ENCODE measurements around the gene GANC. TPM values are rescaled to one million over a fixed set of nuclear protein-coding genes. Genes with fewer than 3 reads are reported as not detected.

Gene GANC
- polyA plus RNA-seq, 3 donors = 14.5 to 24.4 (median 21.1) TPM

- 0% methylated on average over 2 of the region's 3 CpGs for WGBS (ENCODE audit: insufficient coverage)
- H3K36me3 Mint-ChIP-seq = peaks cover 43 to 54% of the 10 kb centered on the region in 2 donors
- Histone ChIP-seq H3K9ac (ENCODE audit: insufficient read depth, low read length, poor library complexity, severe bottlenecking) (no peak overlapping the region), H3K9me3 (replicated peaks in 1 of 2; ENCODE audit: control insufficient read depth in 1 of 2, insufficient read depth in 1 of 2, low read length in 2 of 2) (no peaks in the 10 kb centered on the region), H2AFZ (ENCODE audit: insufficient read depth, low read depth, low read length, poor library complexity, severe bottlenecking) (peak overlapping the region; percentile 49), H3K79me2 (ENCODE audit: insufficient read depth, low read length) (peaks cover 40% of the 10 kb centered on the region), H3K27me3 (ENCODE audit: control insufficient read depth in 2 of 2, insufficient read depth in 2 of 2, low read length in 2 of 2) (no peaks in the 10 kb centered on the region), H3K4me1 (ENCODE audit: control insufficient read depth in 1 of 2, insufficient read depth in 2 of 2, low read length in 2 of 2) (peaks cover 41 to 44% of the 10 kb centered on the region in 2 donors), H4K20me1 (ENCODE audit: insufficient read depth, low read length) (no peaks in the 10 kb centered on the region), H3K4me3 (replicated peaks in 1 of 3; ENCODE audit: low read depth in 2 of 3, low read length in 3 of 3) (peak overlapping the region in 1 of 3 experiments; percentile 43), H3K36me3 (replicated peaks in 1 of 2; ENCODE audit: control insufficient read depth in 1 of 2, insufficient read depth in 2 of 2, low read length in 2 of 2) (peaks cover 43 to 48% of the 10 kb centered on the region in 2 donors), H3K4me2 (replicated peaks; ENCODE audit: extremely low read depth, low read length, poor library complexity, severe bottlenecking) (peak overlapping the region; percentile 36), H3K27ac (ENCODE audit: low read depth in 1 of 2, low read length in 2 of 2) (peak overlapping the region; percentile 13 to 89)
- H3K27ac Mint-ChIP-seq = peak overlapping the region; percentile 83 to 95 (median 92)
- intact Hi-C loops (cut with micrococcal nuclease) = loop anchor here in 1 of 2 donors (10.0 kb wide), 1 partner anchor 196 kb away; no protein-coding TSS in a partner anchor
- H3K27me3 Mint-ChIP-seq (ENCODE audit: low read depth in 3 of 3) = peaks cover 0 to 2% (median 0%) of the 10 kb centered on the region in 3 donors
- H3K9me3 Mint-ChIP-seq = no peaks in the 10 kb centered on the region
- TF ChIP-seq CTCF (IDR thresholded peaks at IDR 0.05) = no peak
- H3K4me3 Mint-ChIP-seq = peak overlapping the region; percentile 43 to 46
- H3K4me1 Mint-ChIP-seq = peaks cover 41% of the 10 kb centered on the region
- DNase-seq = peak; percentile 61 to 74 (median 74)
These were observed 6.3 kb downstream of the GANC start for GRCh38 chr15:42279234-42279723.

GRCh38 chr15:42282344-42282743 is 9.3 kb downstream of the GANC start:
- H4K20me1 ChIP-seq (ENCODE audit: insufficient read depth, low read length) = no peaks in the 10 kb centered on the region
- no peak overlapping the region for H2AFZ ChIP-seq (ENCODE audit: insufficient read depth, low read depth, low read length, poor library complexity, severe bottlenecking)
- DNase-seq = no peak
- H3K9ac ChIP-seq (ENCODE audit: insufficient read depth, low read length, poor library complexity, severe bottlenecking) = no peak overlapping the region
- no peaks in the 10 kb centered on the region for H3K27me3 ChIP-seq (ENCODE audit: control insufficient read depth in 2 of 2, insufficient read depth in 2 of 2, low read length in 2 of 2)
- TF ChIP-seq CTCF (IDR thresholded peaks at IDR 0.05) = no peak
- no peak overlapping the region for H3K4me3 ChIP-seq (replicated peaks in 1 of 3; ENCODE audit: low read depth in 2 of 3, low read length in 3 of 3)
- peaks cover 18% of the 10 kb centered on the region for H3K79me2 ChIP-seq (ENCODE audit: insufficient read depth, low read length)
- no peak overlapping the region for H3K4me2 ChIP-seq (replicated peaks; ENCODE audit: extremely low read depth, low read length, poor library complexity, severe bottlenecking)
- intact Hi-C loops (cut with micrococcal nuclease) = no loop called here
- H3K36me3 ChIP-seq (replicated peaks in 1 of 2; ENCODE audit: control insufficient read depth in 1 of 2, insufficient read depth in 2 of 2, low read length in 2 of 2) = peaks cover 47 to 64% of the 10 kb centered on the region in 2 donors
- Mint-ChIP-seq H3K4me3 (no peak overlapping the region), H3K4me1 (peaks cover 44% of the 10 kb centered on the region), H3K9me3 (no peaks in the 10 kb centered on the region), H3K27ac (peak overlapping the region in 1 of 7 donors; percentile 19), H3K36me3 (peaks cover 49 to 55% of the 10 kb centered on the region in 2 donors), H3K27me3 (ENCODE audit: low read depth in 3 of 3) (peaks cover 0 to 2% (median 0%) of the 10 kb centered on the region in 3 donors)
- H3K27ac ChIP-seq (ENCODE audit: low read depth in 1 of 2, low read length in 2 of 2) = no peak overlapping the region
- peaks cover 35 to 40% of the 10 kb centered on the region in 2 donors for H3K4me1 ChIP-seq (ENCODE audit: control insufficient read depth in 1 of 2, insufficient read depth in 2 of 2, low read length in 2 of 2)
- no peaks in the 10 kb centered on the region for H3K9me3 ChIP-seq (replicated peaks in 1 of 2; ENCODE audit: control insufficient read depth in 1 of 2, insufficient read depth in 1 of 2, low read length in 2 of 2)

All from CD14-positive monocyte (primary cell).